ENCODE measurements around the gene RAB34.

The RAB34 gene

DNA sequence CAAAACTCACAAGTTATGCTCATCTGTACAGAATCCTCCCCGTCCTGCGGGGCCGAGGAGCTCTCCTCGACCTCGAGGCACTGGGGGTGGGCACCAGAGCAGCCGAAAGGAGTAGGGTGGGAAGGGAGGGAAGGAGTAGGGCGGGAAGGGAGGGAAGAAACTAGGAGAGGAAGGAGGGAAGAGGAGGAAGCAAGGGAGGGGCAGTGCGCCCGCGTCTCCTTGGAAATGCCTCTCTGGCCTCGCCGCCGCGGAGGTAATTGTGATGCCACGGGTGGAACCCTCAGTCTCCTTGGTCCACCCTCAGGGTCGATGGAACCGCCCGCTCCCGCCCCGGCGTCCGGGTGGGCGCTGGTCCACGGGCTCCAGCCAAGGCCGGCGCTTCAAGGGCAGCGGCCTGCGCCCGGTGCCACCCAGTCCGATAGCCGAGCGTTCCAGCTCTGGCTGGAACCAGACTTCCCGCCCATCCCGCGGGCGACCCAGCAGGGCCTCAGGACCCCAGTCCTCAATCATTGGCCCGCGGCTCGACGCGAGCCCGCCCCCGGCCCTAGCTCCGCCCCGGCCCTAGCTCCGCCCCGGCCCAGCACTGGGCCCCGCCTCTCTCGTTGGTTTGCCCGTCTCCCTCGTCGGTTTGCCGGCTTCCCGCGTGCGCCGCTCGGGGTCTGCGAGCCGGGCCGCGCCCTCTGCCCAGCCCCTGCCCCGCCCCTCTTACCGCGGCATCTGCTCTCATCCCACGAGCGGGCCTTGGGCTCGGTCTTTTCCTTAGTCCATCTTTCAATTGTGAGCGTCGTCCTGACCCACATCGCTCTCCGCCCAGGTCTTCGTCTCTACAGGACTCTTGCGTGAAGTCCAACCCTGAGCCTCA is 6.6 kb downstream of the RAB34 start:
- peak; percentile 94 for DNase-seq (ENCODE audit: low spot score)

DNA sequence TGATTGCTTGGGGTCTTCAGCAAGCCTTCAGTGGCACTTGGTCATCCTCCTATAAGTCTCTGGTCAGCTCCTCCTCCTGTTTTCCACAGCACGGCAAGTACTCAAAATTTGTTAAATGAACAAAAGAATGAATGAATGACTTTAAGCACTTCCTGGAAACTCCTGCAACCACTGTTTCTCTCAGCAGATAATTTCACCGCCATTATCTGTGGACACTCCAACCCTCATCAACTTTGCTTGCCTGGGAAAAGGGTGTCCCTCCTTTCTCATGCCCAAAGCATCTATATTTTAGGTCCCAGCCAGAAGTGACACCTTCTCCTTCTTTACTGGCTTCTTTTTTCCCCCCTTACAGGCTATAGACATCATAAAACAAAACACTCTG is 10.3 kb downstream of the RAB34 start:
- DNase-seq (ENCODE audit: low spot score) = no peak

DNA sequence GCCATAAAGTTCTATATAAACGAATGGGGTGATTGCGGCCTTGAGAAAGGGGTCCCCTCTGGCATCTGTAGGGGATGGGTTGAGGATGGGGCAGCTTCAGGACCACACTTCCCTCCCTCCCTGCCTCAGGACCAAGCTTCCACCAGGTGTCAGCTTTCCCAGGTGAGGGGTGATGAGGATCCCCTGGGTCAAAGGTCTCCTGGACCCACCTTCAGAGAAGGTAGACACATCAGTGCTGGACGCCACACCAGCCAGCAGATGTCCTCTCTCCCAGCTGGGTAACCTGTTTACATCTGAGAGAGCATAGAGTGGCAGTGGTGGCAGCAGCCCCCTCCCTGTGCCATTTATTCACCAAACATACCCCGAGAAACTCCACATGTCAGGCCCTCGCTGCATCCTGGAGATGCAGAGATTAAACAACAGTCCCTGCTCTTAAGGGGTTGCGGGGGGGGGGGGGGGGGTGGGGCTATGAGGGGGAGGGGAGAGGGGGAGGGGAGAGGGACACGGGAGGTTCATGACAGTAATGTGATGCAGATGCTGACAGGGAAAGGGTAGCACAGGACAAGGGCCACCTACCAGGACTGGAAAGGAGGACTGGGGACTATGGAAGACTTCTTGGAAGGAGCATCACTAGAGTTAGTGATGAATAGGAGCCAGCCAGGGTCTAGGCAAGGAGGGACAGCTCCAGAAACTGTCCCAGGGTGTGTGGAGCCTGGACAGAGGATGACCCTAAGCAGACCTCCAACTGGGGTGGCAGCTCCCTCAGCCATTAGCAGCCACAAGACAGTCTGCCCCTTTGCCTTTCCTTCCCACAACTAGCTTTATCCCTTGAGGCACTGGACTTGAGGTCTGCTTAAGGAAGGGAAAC is 11.0 kb downstream of the RAB34 start:
- no peak for DNase-seq (ENCODE audit: low spot score)

DNA sequence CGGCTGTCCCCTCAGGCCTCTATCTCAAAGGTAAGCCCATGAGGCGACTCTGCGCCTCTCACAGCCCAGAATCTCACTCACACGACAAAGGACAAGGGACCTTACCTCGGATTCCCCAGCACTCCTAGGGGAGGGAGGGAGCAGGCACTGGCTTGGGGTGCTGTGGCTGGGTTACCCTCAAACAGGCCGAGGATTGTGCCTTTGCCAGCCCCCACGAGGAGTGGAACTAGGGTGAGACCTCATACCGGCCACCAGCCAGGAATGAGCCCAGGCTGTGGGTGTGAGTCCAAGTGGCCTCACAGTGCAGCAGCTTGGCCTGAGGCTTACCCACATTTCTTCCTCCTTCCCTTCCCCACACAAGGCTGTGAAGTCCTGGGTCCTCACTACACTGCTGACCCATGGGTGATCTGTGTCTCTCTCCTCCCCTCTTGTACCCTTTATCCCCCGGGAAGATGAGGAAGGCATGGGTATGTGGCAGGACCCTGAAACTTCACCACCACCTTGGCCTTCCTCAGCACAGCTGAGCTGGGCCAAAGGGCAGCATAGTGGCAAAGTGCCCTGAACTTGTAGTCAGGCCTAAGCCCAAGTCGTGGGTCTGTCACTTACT is 11.8 kb downstream of the RAB34 start:
- no peak for DNase-seq (ENCODE audit: low spot score)

DNA sequence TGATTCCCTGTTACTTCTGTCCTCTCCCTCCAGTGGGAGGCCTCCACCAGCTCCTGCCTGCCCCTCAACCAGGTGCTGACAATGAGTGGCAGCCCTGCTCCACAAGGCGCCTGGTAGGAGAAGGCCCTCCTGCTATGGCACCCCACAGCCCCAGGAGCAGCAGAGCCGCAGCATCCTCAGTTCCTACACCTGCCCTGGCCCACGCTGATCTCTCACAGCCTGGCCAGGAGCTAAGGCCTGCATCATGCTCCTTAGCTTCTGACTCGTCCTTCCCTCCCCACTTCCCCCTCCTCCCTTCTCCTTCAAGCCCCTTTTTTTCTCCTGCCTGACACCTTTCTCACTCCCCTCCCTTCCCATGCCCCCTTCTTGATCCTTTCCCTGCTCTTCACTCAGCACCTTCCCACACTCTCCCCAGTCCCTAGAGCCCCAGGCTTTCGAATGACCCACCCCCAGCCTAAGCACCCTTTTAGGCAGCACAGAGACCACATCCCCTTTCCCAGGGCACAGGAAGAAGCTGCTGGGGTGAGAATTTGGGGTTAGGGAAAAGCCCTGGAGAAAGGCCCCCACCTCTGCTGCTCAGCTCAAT is 12.5 kb downstream of the RAB34 start:
- DNase-seq (ENCODE audit: low spot score) = no peak

DNA sequence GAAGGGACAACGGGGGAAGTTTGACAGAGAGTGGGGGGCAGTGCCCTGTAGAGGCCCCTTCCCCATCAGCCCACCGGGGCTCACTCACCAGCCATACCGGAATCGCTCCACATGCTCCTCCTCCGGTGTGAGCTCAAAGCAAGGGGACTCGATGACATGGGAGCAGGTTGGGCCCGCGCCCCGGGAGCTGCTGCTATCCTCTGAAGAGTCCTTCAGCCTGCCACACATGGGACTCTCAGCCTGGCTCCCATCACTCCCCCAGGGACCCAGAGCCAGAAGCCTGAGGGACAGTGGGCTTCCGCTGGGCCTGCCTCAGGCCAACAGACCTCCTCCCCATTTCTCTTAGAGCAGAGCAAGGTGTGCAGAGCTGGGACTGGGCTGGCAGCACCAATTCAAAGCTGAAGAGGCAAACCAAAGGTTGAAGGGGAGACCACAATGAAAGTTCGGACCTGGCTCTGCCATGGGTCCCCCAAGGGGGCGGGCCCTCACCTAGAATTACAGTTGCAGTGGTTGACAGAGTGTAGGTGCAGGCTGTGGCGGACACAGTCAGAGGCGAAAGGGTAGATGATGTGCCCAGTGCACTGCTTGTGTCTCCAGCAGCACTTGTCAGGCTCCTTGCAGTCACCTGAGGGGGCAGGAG is 13.3 kb downstream of the RAB34 start:
- DNase-seq (ENCODE audit: low spot score) = no peak

DNA sequence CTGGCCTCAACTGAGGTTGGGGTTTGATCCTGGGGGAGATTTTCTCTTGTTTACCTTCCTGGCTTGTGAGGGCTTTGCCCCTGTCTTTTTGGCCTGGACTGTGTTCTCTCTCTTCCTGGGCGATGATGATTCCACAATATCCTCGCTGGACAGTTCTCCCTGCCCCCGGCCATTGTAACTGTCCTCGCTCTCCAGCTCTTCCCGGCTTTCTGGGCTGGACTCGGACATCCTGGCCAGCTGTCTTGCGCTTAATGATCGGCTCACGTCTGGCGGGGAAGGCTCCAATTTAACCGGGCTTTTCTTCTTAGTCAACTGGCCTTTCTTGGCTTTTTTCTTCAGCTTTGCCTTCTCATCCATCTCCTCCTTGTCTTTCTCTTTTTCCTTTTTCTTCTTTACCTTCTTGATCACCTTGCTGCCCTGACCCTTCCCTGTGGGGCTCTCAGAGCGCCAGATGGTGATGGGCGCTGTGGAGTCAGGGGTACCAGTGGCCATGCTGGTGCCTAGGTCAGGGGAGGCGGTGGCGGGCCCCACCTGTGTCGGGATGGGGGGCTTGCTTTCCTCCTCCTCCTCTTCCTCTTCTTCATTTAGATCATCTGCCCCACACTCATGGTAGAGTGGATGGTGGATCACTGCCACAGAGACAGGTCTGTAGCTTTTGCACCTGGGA is 14.0 kb downstream of the RAB34 start:
- DNase-seq (ENCODE audit: low spot score) = no peak

DNA sequence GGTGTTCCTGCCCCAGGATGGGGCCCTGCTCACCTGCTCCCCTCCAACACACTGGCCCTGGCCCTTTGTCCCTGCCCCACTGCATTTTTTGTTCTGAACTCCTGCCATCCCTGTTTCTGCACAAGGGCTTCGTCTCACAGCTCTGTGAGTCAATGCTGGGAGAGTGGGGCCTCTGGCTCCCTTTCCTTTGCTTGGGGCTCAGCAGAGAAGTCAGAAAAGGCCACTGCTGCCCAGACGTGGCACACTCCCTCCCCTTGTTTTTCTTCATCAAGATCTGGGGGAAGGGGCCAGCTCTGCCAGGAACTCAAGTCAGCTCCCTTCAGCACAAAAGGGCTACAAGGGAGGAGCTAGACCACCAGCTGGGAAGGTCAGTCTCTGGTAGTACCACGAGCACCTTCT is 14.9 kb downstream of the RAB34 start:
- DNase-seq (ENCODE audit: low spot score) = no peak

DNA sequence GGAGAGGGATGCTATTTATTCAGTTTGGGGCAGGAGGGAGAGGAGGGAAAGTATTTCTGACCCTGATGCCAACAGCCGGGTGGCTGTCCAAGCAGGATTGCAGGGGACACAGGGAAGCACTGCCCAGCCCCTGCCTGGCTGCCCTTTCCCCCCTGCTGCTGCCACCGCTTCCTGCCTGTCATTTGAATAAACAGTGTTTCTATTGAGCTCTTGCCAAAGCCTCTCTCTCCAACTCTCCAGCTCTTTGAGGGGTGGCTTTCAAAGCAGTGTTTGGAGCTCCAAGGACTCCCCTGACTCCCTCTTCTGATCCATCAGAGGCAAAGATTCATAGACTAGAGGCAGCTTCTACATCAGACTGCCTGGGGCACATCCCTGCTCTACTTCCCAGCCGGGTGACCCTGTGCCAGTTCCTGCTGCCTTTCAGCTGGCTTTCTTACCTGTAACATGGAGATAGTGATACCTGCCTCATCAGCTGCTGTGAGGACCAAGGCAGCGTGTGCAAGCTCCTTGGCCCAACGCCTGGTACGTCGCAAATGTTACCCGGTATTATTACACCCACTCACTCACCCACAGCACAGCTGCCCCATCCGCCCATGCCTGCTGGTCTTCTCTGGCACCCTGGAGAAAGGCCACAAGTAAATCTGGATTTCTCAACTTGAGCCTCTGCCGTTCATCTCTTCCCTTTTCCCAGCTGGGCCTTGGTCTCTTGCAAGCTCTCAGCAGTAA is 15.5 kb downstream of the RAB34 start:
- no peak for DNase-seq (ENCODE audit: low spot score)

DNA sequence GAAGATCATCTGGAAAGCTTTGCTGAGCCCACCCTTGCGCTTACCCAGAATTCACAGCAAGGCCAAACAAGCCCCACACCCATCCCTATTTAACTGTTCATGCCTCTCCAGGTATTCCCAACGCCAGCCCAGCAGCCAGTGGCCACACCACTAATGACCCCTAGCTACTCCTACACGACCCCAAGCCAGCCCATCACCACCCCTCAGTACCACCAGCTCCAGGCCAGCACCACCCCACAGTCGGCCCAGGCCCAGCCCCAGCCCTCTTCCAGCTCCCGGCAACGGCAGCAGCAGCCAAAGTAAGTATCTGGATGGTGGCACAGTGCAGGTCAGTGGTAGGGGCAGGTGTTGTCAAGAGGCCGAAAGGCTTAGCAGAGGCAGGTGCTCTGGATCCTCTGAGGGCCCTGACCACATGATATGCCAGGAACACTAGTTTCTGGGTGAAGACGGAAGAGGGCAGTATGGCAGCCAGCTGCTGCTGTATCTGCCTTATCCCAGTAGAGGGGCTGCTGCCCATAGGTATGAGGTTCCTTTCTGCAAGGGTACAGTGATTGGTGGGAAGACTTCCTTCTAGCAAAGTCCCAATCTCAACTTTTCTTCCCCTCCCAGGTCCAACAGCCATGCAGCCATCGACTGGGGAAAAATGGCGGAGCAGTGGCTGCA is 16.7 kb downstream of the RAB34 start:
- DNase-seq (ENCODE audit: low spot score) = no peak

DNA sequence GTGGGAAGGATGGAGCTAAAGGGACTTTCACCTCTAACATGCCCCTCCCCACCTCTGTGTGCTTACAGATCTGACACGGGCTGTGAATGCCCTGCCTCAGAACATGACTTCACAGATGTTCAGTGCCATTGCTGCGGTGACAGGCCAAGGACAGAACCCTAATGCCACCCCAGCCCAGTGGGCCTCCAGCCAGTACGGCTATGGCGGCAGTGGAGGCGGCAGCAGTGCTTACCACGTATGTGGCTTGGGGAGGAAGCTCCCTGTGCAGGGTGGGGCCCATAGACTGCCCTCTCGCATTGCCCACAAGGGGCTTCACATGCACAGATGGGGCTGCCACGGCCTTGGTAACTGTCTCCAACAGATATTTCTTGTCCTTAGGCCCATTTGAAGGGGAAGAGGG is 17.4 kb downstream of the RAB34 start:
- DNase-seq (ENCODE audit: low spot score) = no peak

DNA sequence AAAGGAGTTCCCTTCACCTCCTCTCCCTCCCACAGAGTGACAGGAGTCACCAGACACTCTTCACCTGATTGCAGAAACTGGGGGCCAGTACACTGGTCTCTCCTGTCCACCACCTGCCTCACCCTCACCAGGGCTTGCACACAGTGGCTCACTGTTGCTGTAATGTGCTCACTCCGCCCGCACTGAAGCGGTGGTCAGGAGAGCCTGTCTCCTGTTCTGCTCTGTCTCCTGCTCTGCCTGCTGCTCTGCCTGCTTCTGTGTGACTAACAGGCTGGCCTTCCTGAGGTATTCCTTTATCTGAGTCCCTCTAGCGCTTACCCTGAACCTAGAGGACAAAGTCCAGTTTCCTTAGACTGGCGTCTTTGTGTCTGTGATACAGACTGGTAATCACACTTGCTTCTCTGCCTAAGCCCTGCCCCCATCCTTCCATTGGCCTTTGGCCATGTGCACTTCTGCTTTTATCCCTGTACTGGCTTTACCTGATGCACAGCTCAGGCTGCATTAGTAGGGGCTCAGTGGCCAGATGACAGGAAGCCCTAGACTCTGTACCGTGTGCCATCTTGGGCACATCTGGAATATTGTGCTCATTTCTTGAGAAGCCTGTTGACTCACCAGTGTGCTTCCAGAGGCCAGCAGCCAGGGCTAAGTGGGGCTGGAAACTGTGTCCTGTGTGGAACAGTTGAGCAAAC is 19.3 kb downstream of the RAB34 start:
- DNase-seq (ENCODE audit: low spot score) = peak; percentile 18

DNA sequence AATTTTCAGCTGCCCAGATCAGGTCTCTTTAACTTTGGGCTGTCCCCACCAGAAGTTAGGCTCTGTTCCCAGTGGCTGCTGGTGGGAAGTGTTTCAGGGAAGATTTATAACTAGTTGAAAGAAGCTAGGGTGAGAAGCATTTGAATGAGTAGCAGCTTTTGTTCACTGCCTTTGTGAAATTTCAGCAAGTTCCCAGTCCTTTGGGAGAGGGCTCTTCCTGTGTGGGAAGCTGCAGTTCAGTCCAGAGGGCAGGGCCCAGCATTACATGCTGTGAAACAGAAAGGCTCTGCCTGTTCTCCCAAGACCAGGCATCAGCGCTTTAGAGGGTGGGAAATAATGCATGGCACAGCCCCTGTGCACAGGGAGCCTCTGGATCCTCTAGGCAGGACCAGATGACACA is 23.8 kb downstream of the RAB34 start:
- no peak for DNase-seq (ENCODE audit: low spot score)

DNA sequence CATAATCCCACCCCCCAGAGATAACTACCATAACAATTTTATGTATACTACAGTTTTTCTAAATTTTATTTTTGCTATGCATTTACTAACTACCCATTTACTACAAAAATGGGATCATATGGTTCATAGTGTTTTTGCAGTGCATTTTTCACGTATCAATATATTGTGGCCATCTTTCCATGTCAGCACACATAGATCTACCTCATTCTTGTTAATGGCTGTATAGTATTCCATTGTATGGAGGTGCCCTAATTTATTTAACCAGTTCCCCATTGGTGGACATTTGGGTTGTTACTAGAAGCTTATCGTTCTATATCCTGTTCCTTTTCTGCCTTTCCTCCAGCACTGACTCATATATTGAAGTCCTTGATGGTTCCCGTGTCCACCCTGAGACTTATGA is 28.7 kb downstream of the RAB34 start:
- no peak for DNase-seq (ENCODE audit: low spot score)

DNA sequence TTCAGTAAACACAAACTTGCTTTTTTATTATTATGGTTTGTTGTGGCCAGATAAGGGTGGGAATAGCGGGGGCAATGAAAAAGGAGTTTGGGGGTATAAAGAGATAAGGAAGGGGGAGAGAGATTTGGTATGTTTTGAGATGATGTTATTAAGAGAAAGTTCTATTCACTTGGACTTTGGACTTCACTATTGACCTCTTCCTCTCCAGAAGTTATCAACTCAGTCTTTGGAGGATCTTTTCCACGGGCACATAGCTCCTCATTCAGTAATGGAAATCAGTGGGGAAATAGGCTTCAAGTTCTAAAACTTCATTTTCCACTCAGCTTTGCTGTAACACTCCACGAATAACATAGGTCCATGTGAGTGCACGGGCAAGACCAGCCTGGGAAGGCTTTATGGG is 29.2 kb downstream of the RAB34 start:
- DNase-seq (ENCODE audit: low spot score) = no peak

DNA sequence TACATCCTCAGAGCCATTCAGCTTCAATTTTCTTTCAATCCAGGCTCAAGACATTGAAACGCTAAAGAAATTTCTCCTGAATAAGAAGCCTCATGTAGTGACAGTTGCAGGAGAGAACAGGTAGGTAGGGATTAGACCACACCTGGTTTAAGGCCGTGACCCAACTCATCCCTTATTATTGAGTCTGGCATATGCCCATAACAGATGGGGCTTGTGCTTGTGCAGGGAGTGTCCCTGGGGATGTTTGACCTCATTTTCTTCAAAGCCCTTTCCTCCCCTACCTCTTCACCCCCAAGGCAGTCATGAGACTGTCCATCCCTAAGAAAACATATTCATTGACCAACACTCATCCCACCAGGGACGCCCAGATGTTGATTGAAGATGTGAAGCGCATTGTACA is 31.4 kb downstream of the RAB34 start:
- no peak for DNase-seq (ENCODE audit: low spot score)

DNA sequence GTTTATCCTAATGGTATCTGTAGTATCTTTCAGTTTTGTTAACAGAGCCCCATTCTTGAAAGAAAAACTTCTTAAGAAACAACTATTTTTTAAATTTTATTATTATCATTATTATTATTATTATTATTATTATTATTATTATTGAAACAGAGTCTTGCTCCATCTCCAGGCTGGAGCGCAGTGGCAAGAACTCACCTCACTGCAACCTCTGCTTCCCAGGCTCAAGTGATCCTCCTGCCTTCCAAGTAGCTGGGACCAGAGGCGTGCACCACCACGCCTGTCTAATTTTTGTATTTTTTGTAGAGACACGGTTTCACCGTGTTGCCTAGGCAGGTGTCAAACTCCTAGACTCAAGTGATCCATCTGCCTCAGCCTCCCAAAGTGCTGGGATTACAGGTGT is 32.3 kb downstream of the RAB34 start:
- no peak for DNase-seq (ENCODE audit: low spot score)

DNA sequence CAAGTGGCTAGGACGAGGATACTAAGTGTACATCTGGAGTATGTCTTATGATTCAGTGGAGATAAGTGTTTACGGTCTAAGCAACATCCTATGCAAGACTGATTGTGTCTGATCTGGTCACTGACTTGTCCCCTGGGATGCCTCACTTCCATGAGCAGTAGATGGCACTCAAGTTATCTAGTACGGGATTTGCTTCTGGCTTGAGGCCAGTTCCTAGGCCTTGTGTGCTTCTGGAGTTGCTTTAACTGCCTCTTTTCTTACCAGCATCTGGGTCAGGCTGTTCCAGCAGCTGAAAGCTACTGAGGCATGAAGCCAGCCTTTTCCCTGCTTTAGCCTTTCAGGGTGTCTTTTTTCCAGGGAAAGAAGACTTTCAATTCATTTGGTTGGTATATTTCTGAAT is 32.7 kb downstream of the RAB34 start:
- DNase-seq (ENCODE audit: low spot score) = peak; percentile 44

DNA sequence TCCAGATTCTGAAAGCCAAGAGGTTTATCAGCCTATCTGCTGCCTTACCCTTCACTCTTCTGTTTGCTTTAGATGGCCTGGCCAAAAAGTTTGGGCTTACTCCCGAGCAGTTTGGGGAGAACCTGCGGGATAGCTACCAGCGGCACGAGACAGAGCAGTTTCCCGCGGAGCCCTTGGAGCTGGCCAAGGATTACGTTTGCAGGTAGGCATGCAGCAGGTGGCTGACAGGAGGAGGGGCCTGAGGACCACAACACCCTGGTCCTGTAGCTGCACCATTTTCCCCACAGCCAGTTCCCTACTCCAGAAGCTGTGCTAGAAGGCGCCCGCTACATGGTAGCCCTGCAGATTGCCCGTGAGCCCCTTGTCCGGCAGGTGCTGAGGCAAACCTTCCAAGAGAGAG is 35.0 kb downstream of the RAB34 start:
- no peak for DNase-seq (ENCODE audit: low spot score)

DNA sequence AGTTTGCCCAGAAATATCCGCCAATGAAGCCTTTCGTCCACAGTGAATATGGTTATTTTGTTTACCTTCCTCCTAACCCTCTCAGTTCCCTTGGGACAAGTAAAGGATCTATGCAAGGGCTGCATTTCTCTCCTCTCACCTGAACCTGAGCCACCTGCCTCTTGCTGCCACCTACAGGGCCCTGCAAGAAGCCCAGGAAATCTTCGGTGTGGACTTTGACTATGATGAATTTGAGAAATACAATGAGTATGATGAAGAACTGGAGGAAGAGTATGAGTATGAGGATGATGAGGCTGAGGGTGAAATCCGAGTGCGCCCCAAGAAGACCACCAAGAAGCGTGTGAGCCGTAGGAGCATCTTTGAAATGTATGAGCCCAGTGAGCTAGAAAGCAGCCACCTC is 41.7 kb downstream of the RAB34 start:
- DNase-seq (ENCODE audit: low spot score) = no peak

All from AG08395 (cell line).